Right lobe of liver (tissue), 4 donors: ENCODE measurements around the gene LRRC8E.

Experiments used
- CTCF ChIP-seq, 4 donors: fragments of 200-600 bp in 3 of 4; fragments of 450-650 bp in 1 of 4; IDR thresholded peaks; one replicate each; pipeline versions ENCODE4 v1.5.1 to v1.8.0; 2016 to 2022; ENCODE audit warnings: antibody characterized with exemption in 4 of 4, mild to moderate bottlenecking in 2 of 4
- POLR2A ChIP-seq: fragments of 450-650 bp; IDR thresholded peaks from one replicate; pipeline ENCODE4 v1.6.1; 2017; ENCODE audit warnings: antibody characterized with exemption, mild to moderate bottlenecking
- donor health status: DM: no; HTN: no; CAD: no.
- donor health status: DM: no; HTN: no; CAD: no.
- donor health status: DM: no; HTN: yes; CAD: no.

GRCh38 chr19:7909471-7910067 lies 21.3 kb downstream of the LRRC8E start:
- TF ChIP-seq CTCF (IDR thresholded peaks at IDR 0.05) = no peak
- TF ChIP-seq POLR2A = no peak
